GM12872 (cell line): Measurements from ENCODE around the gene SLC6A18.

Experiments used
- CTCF ChIP-seq: IDR thresholded peaks from 3 replicates; pipeline ENCODE4 v1.5.1; 2011; ENCODE audit warnings: low read depth, mild to moderate bottlenecking, low read length, moderate library complexity; ENCODE audit not compliant: insufficient read depth

SLC6A18 gene

GRCh38 chr5:1279443-1280151 lies 54.4 kb downstream of the SLC6A18 start:
- TF ChIP-seq CTCF, result no peak

- TF ChIP-seq CTCF, result no peak
These were observed 55.2 kb downstream of the SLC6A18 start for GRCh38 chr5:1280177-1281037.

DNA sequence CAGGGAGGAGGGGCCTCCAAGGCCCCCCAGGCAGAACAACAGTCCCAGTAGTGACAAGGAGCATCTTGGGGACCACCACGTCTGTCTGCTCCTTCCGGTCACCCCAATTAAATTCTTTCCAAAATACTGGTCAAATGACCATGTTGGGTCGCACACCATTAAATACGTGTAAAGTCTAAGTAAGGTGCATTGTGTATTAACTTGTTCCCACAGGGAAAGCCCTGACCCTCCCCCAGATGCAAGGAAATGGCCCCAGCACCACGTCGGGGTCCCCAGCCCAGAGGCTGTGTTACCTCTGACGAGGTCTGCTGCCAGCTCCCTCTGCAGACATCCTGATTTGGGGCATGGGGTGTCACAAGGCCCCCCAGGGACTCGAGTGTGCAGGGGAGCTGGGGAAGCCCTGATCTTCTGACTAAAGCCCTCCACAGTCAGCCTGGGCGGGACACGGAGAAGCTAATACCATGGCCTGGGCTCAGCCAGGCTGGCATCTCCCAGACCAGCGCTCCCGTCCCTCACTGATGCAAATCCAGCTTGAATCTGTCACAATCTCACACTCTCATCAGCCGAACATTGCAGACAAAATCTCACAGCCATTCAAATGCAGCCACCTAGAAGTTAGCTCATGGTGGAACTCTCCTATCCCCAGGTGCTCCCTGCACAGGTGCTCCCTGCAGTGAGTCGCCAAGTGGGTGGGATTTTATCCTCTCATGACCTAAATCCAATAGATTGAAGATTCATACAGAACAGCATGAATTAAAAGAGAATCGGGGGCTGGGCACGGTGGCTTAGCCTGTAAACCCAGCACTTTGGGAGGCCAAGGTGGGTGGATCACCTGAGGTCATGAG lies 56.1 kb downstream of the SLC6A18 start:
- no peak for TF ChIP-seq CTCF

- TF ChIP-seq CTCF, result no peak
These were observed 57.2 kb downstream of the SLC6A18 start for GRCh38 chr5:1282131-1282992.

GRCh38 chr5:1285141-1285540 lies 60.0 kb downstream of the SLC6A18 start:
- TF ChIP-seq CTCF, result no peak

- TF ChIP-seq CTCF, result no peak
These were observed 60.7 kb downstream of the SLC6A18 start for GRCh38 chr5:1285883-1286291.
